H9 (cell line): ENCODE data around the gene ENHO. TPM values are rescaled to one million over a fixed set of nuclear protein-coding genes. Genes with fewer than 3 reads are reported as not detected.

ENCODE experiments used
- DNase-seq: peaks from one replicate; pipeline ENCODE4 v3.0.0-alpha.2; 2017
- H2AFZ ChIP-seq: one replicate; pipeline ENCODE4 v1.6.1; 2013; ENCODE audit warnings: mild to moderate bottlenecking, low read length, control low read depth, moderate library complexity
- H2AK5ac ChIP-seq: 2 replicates; pipeline ENCODE4 v1.6.1; 2013; ENCODE audit warnings: low read length, control low read depth, mixed read lengths; ENCODE audit not compliant: insufficient read length
- H2BK120ac ChIP-seq: one replicate; pipeline ENCODE4 v1.6.1; 2013; ENCODE audit warnings: low read depth, mild to moderate bottlenecking, low read length, control low read depth, inconsistent platforms; ENCODE audit not compliant: poor library complexity, severe bottlenecking
- H2BK12ac ChIP-seq: 2 replicates; pipeline ENCODE4 v1.6.1; 2013; ENCODE audit warnings: low read length, control low read depth, mixed read lengths, low read depth; ENCODE audit not compliant: insufficient read length
- H2BK15ac ChIP-seq: 2 replicates; pipeline ENCODE4 v1.6.1; 2013; ENCODE audit warnings: low read depth, low read length, control low read depth
- H2BK20ac ChIP-seq: one replicate; pipeline ENCODE4 v1.6.1; 2013; ENCODE audit warnings: low read depth, mild to moderate bottlenecking, low read length, control low read depth, inconsistent platforms; ENCODE audit not compliant: poor library complexity, severe bottlenecking
- H2BK5ac ChIP-seq: 2 replicates; pipeline ENCODE4 v1.6.1; 2013; ENCODE audit warnings: low read length, control low read depth, mixed read lengths; ENCODE audit not compliant: insufficient read length
- H3K14ac ChIP-seq: 2 replicates; pipeline ENCODE4 v1.6.1; 2013; ENCODE audit warnings: low read length, control low read depth; ENCODE audit not compliant: insufficient read depth
- H3K18ac ChIP-seq: 2 replicates; pipeline ENCODE4 v1.6.1; 2013; ENCODE audit warnings: low read depth, mild to moderate bottlenecking, mixed read lengths, low read length, control low read depth; ENCODE audit not compliant: insufficient read length
- H3K23ac ChIP-seq: 2 replicates; pipeline ENCODE4 v1.6.1; 2013; ENCODE audit warnings: low read length, control low read depth, mixed read lengths, low read depth; ENCODE audit not compliant: insufficient read length
- H3K23me2 ChIP-seq: 2 replicates; pipeline ENCODE4 v1.6.1; 2013; ENCODE audit warnings: low read depth, mild to moderate bottlenecking, mixed read lengths, low read length, control low read depth; ENCODE audit not compliant: insufficient read length, poor library complexity, severe bottlenecking
- H3K27ac ChIP-seq: 2 replicates; pipeline ENCODE4 v1.5.1; 2013; ENCODE audit warnings: low read length, control low read depth, mixed read lengths, low read depth; ENCODE audit not compliant: insufficient read length
- H3K27me3 ChIP-seq: 2 replicates; pipeline ENCODE4 v1.6.1; 2013; ENCODE audit warnings: low read length, control low read depth, inconsistent platforms; ENCODE audit not compliant: insufficient read depth
- H3K4ac ChIP-seq: 2 replicates; pipeline ENCODE4 v1.6.1; 2013; ENCODE audit warnings: low read depth, mild to moderate bottlenecking, control low read depth, inconsistent platforms, low read length, moderate library complexity
- H3K4me1 ChIP-seq: 2 replicates; pipeline ENCODE4 v1.6.1; 2013; ENCODE audit warnings: low read length, control low read depth, inconsistent platforms; ENCODE audit not compliant: insufficient read depth
- H3K4me2 ChIP-seq: 2 replicates; pipeline ENCODE4 v1.6.1; 2013; ENCODE audit warnings: low read length, control low read depth, mixed read lengths; ENCODE audit not compliant: insufficient read length, insufficient read depth
- H3K56ac ChIP-seq: 2 replicates; pipeline ENCODE4 v1.6.1; 2013; ENCODE audit warnings: low read depth, mild to moderate bottlenecking, mixed read lengths, low read length, control low read depth; ENCODE audit not compliant: insufficient read length
- H3K79me1 ChIP-seq: 2 replicates; pipeline ENCODE4 v1.6.1; 2013; ENCODE audit warnings: low read depth, mild to moderate bottlenecking, moderate library complexity, low read length, control low read depth, inconsistent platforms; ENCODE audit not compliant: insufficient read depth, poor library complexity, severe bottlenecking
- H3K79me2 ChIP-seq: 2 replicates; pipeline ENCODE4 v1.6.1; 2013; ENCODE audit warnings: low read length, control low read depth, inconsistent platforms; ENCODE audit not compliant: insufficient read depth
- H3K9ac ChIP-seq: 2 replicates; pipeline ENCODE4 v1.6.1; 2013; ENCODE audit warnings: low read length, control low read depth, mixed read lengths; ENCODE audit not compliant: insufficient read length; ENCODE audit errors: extremely low read depth
- H3K9me3 ChIP-seq: one replicate; pipeline ENCODE4 v1.6.1; 2013; ENCODE audit warnings: low read depth, low read length, inconsistent platforms; ENCODE audit not compliant: control insufficient read depth
- H3T11ph ChIP-seq: one replicate; pipeline ENCODE4 v1.6.1; 2013; ENCODE audit warnings: mild to moderate bottlenecking, low read length, control low read depth, inconsistent platforms
- H4K20me1 ChIP-seq: one replicate; pipeline ENCODE4 v1.6.1; 2013; ENCODE audit not compliant: control insufficient read depth, insufficient read length, insufficient read depth
- H4K5ac ChIP-seq: 2 replicates; pipeline ENCODE4 v1.6.1; 2013; ENCODE audit warnings: low read depth, mild to moderate bottlenecking, mixed read lengths, low read length, control low read depth; ENCODE audit not compliant: insufficient read length
- H4K8ac ChIP-seq: replicated peaks from 2 replicates; pipeline ENCODE4 v1.6.1; 2013; ENCODE audit warnings: low read length, control low read depth, mixed read lengths, low read depth; ENCODE audit not compliant: insufficient read length
- H4K91ac ChIP-seq: 2 replicates; pipeline ENCODE4 v1.6.1; 2013; ENCODE audit warnings: low read depth, mild to moderate bottlenecking, moderate library complexity, mixed read lengths, low read length, control low read depth; ENCODE audit not compliant: insufficient read length
- H3K27ac Mint-ChIP-seq, 3 experiments: 2 replicates in 2 of 3; 3 replicates in 1 of 3; pipeline ENCODE4 v1.8.0; 2020 to 2021; ENCODE audit warnings: mixed read lengths in 3 of 3, mild to moderate bottlenecking in 1 of 3, moderate library complexity in 1 of 3
- H3K27me3 Mint-ChIP-seq: 2 replicates; pipeline ENCODE4 v1.8.0; 2021; ENCODE audit warnings: low read depth, mild to moderate bottlenecking, moderate library complexity, mixed read lengths
- H3K36me3 Mint-ChIP-seq, 3 experiments: 2 replicates in 2 of 3; 3 replicates in 1 of 3; pipeline ENCODE4 v1.8.0; 2020 to 2021; ENCODE audit warnings: low read depth in 3 of 3, mixed read lengths in 3 of 3; ENCODE audit not compliant: insufficient read depth in 1 of 3
- H3K4me1 Mint-ChIP-seq, 2 experiments: 2 replicates each; pipeline ENCODE4 v1.8.0; 2020; ENCODE audit warnings: mixed read lengths in 2 of 2
- H3K4me3 Mint-ChIP-seq, 2 experiments: 2 replicates in 1 of 2; 3 replicates in 1 of 2; pipeline ENCODE4 v1.8.0; 2020 to 2021; ENCODE audit warnings: mild to moderate bottlenecking in 2 of 2, mixed read lengths in 2 of 2, moderate library complexity in 1 of 2
- H3K9me3 Mint-ChIP-seq, 2 experiments: 2 replicates in 1 of 2; 3 replicates in 1 of 2; pipeline ENCODE4 v1.8.0; 2020; ENCODE audit warnings: mild to moderate bottlenecking in 2 of 2, mixed read lengths in 2 of 2, moderate library complexity in 1 of 2
- WGBS: extraction: QIAGEN DNeasy Blood & Tissue Kit; methylation state at CpG from one replicate; pipeline ENCODE4 v1.1.7; 2013; ENCODE audit warnings: missing lambda C conversion rate, low lambda C conversion rate, mixed read lengths; ENCODE audit not compliant: insufficient read length; ENCODE audit errors: extremely low coverage; 5-methylcytosine and 5-hydroxymethylcytosine counted together
- total RNA-seq: library from RNA; stranded (reverse); gene quantifications from 2 replicates; pipeline ENCODE4 v1.2.1, GENCODE V29; 2021
- TF ChIP-seq, protein P1 (sequence below): fragments of 200-600 bp; sonication (generic); conservative IDR thresholded peaks from 3 replicates; pipeline ENCODE4 v1.8.0; 2021; ENCODE audit warnings: antibody characterized with exemption, mild to moderate bottlenecking

ENHO gene
- total RNA-seq, 1 experiment from 2014 or later = 14.5 TPM

DNA sequence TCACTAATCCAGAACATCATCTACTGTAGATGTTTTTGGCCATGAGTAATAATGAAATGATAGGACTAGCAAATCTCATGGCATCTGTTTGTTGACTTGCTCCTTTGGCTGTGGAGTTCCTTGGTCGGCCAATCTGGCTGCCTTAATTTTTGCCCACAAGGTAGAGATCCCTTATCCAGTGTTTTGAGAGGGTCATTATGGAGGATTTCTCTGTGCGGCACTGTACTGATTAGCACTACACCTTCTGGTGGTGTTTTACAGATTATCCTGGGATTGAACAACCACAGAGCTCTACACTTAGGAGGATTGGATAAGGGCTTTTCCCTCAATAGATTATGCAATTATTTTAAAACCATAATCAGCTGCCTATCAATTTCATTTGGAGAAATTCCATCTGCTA is 3.2 kb upstream of the ENHO start:
- Histone ChIP-seq H3K4me2 (no peak overlapping the region), H4K91ac (no peak overlapping the region), H3K23me2 (peaks cover 10% of the 10 kb centered on the region), H4K5ac (no peak overlapping the region), H3K27ac (no peak overlapping the region), H3K4ac (no peak overlapping the region), H3K79me1 (no peaks in the 10 kb centered on the region), H2BK15ac (no peak overlapping the region), H3T11ph (no peak overlapping the region), H3K14ac (no peak overlapping the region), H2BK12ac (no peak overlapping the region), H4K8ac (no peak overlapping the region), H3K56ac (no peak overlapping the region), H4K20me1 (no peaks in the 10 kb centered on the region), H3K27me3 (no peaks in the 10 kb centered on the region; the same call in 1 of the 2 replicates), H2AFZ (no peak overlapping the region), H3K18ac (no peak overlapping the region), H3K9me3 (no peaks in the 10 kb centered on the region), H2BK20ac (no peak overlapping the region), H3K79me2 (no peaks in the 10 kb centered on the region), H3K23ac (no peak overlapping the region), H3K9ac (no peak overlapping the region), H2BK120ac (no peak overlapping the region), H3K4me1 (peaks cover 6% of the 10 kb centered on the region; the same call in 1 of the 2 replicates), H2BK5ac (no peak overlapping the region), H2AK5ac (no peak overlapping the region)
- H3K27me3 Mint-ChIP-seq = peaks cover 71% of the 10 kb centered on the region
- WGBS = no CpG with 5 or more reads among the region's 2 CpGs
- peaks cover 2% of the 10 kb centered on the region in 2 experiments; a peak in 2 of 5 replicates for H3K9me3 Mint-ChIP-seq
- peaks cover 10 to 17% of the 10 kb centered on the region in 2 experiments for H3K4me1 Mint-ChIP-seq
- TF ChIP-seq, protein P1, sequence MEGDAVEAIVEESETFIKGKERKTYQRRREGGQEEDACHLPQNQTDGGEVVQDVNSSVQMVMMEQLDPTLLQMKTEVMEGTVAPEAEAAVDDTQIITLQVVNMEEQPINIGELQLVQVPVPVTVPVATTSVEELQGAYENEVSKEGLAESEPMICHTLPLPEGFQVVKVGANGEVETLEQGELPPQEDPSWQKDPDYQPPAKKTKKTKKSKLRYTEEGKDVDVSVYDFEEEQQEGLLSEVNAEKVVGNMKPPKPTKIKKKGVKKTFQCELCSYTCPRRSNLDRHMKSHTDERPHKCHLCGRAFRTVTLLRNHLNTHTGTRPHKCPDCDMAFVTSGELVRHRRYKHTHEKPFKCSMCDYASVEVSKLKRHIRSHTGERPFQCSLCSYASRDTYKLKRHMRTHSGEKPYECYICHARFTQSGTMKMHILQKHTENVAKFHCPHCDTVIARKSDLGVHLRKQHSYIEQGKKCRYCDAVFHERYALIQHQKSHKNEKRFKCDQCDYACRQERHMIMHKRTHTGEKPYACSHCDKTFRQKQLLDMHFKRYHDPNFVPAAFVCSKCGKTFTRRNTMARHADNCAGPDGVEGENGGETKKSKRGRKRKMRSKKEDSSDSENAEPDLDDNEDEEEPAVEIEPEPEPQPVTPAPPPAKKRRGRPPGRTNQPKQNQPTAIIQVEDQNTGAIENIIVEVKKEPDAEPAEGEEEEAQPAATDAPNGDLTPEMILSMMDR = no peak
- H3K36me3 Mint-ChIP-seq = peaks cover 0 to 3% (median 0%) of the 10 kb centered on the region in 3 experiments; a peak in 1 of 7 replicates
- H3K4me3 Mint-ChIP-seq = no peak overlapping the region
- no peak overlapping the region for H3K27ac Mint-ChIP-seq
- DNase-seq = no peak
